ENCODE measurements around the gene CCNH. TPM values are rescaled to one million over a fixed set of nuclear protein-coding genes. Genes with fewer than 3 reads are reported as not detected.

The CCNH gene
- 10 to 100 TPM; 21.1 to 31.1 (median 24.9) TPM for polyA plus RNA-seq (ENCODE audit: insufficient read length in 10 of 10)
- long read RNA-seq, donor 1, partial matches to known transcripts = 0 of 8 reads
- long read RNA-seq, donor 1, other reads (novel, unspliced or antisense) = 0 of 8 reads
- long read RNA-seq, donor 2, partial matches to known transcripts = 0 of 5 reads
- long read RNA-seq, donor 2, other reads (novel, unspliced or antisense) = 0 of 5 reads
- long read RNA-seq, donor 3 = 0 reads
- long read RNA-seq, donor 4, partial matches to known transcripts = 0 of 3 reads
- long read RNA-seq, donor 4, other reads (novel, unspliced or antisense) = 0 of 3 reads
- long read RNA-seq, donor 5, transcript CCNH-201 (9 exons, 1,378 nt) = major isoform, 7 of 15 reads
- long read RNA-seq, donor 5, partial matches to known transcripts = 7 of 15 reads
- long read RNA-seq, donor 5, other reads (novel, unspliced or antisense) = 0 of 15 reads
- long read RNA-seq, donor 6, partial matches to known transcripts = 0 of 3 reads
- long read RNA-seq, donor 6, other reads (novel, unspliced or antisense) = 0 of 3 reads
- long read RNA-seq, donor 7, transcript CCNH-201 (9 exons, 1,378 nt) = major isoform, 5 of 29 reads
- long read RNA-seq, donor 7, partial matches to known transcripts = 21 of 29 reads
- long read RNA-seq, donor 7, other reads (novel, unspliced or antisense) = 0 of 29 reads
- long read RNA-seq, donor 8, partial matches to known transcripts = 12 of 14 reads
- long read RNA-seq, donor 8, other reads (novel, unspliced or antisense) = 0 of 14 reads
- long read RNA-seq, donor 9, partial matches to known transcripts = 0 of 2 reads
- long read RNA-seq, donor 9, other reads (novel, unspliced or antisense) = 0 of 2 reads

- peak; percentile 98 to 99 (median 99) for DNase-seq
These were observed at the start of gene CCNH for GRCh38 chr5:87412630-87413342. CCNH (minus strand) TSS chr5:87412930; CDS start chr5:87412794, 136 bp downstream.

- no peak for DNase-seq
These were observed 45.0 kb upstream of the CCNH start for GRCh38 chr5:87457706-87458105.

DNA sequence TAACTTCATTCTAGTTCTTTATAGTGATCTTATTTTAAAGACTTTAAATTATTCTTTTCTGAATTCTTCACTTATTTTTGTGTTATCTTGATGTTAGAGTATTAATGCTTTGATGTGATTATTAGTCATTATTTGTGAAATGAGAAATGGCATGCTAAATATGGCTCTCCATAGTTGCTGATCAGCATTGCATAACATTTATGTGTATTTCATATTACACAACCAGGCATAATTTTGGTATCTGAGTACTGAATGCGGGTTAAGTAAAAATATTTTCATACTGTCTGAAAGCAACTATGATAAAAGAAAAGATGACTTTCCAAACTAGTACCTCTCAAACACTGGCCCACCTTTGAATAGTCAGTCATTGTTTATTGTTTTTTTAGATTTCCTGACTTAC is 41.1 kb upstream of the CCNH start:
- no peak for DNase-seq

- DNase-seq = no peak
These were observed 40.1 kb upstream of the CCNH start for GRCh38 chr5:87452837-87453236.

DNA sequence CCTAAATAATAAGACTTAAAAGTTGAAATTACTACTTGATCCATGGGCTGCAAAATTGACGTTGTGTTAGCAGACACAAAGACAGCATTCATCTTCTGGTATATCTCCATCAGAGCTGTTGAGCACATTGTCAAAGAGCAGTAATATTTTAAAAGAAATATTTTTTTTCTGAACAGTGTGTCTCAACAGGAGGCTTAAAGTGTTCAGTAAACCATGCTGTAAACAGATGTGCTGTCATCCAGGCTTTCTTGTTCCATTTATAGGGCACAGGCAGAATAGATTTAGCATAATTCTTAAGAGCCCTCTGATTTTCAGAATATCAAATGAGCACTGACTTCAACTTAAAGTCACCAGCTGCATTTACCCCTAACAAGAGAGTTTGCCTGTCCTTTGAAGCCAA is 29.7 kb upstream of the CCNH start:
- no peak for DNase-seq

- no peak for DNase-seq
These were observed 25.5 kb upstream of the CCNH start for GRCh38 chr5:87438231-87438630.

DNA sequence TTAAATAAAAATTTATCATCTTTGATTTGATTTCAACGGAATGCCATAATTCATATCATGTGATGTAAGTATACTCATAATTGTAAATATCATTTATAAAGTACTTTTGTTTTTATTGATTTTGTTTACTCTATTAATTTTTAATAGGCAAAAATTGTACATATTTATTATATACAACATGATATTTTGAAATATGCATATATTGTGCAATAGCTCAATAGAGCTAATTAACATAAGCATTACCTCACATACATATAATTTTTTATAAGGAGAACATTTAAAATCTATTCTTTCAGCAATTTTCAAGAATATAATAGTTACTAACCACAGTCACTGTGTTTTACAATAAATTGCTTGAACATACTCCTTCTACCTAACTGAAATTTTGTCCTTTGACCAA is 25.0 kb upstream of the CCNH start:
- DNase-seq = no peak

DNA sequence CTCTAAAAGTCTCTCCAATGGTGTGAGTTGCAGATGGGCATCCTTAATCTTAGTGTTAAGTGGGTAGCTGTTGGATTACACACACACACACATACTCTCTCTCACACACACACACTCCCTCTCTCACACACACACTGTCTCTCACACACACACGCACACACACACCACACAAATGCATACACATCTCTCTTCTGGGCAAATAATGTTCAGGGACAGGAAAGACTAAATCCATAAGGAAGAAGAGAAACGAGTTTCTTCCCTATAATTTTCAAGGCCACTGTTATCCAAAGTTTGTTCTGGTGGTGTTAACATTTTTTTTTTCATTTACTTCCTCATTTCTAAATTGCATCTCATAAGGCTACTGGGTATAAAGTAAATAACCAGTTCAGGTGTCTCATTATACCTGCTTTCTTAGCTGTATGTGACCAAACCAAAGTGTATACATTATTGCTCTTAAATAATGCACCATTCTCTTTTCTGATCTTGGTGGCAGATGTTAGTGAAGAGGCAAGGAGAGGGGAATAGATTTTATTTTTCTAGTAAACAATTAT is 22.5 kb upstream of the CCNH start:
- no peak for DNase-seq

GRCh38 chr5:87434461-87434860 is 21.7 kb upstream of the CCNH start:
- DNase-seq = no peak

DNA sequence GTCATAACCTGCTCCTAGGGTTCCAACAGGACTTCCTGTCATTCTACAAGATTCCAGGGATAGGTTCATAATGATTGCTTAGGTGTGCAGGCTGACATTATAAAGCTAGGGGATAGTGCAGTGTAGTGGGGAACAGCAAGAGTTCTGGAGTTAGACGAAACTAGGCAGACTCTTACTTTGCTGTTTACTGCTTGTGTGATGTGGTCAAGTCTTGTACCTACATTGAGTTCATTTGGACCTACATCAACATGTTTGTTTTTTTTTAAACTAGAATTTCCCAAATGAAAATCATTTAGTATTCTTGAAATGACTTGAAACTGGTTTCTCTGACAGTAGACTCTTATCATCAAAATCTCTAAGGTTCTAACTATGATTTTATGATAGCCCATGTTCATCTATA is 21.2 kb upstream of the CCNH start:
- no peak for DNase-seq

DNA sequence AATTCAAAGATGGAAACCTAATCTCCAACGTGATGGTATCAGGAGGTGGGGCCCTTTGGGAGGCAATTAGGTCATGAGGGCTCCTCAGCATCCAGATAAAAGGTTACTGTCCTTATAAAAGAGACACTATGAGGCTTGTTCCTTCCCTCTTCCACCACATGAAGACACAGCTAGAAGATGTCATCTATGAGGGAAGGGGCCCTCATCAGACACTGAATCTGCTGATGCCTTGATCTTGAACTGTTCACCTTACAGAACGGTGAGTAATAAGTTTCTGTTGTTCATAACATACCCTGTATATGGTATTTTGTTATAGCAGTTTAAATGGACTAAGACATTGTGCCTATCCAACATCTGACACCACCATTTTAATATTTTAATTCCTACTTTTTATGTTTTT is 19.7 kb upstream of the CCNH start:
- no peak for DNase-seq

DNA sequence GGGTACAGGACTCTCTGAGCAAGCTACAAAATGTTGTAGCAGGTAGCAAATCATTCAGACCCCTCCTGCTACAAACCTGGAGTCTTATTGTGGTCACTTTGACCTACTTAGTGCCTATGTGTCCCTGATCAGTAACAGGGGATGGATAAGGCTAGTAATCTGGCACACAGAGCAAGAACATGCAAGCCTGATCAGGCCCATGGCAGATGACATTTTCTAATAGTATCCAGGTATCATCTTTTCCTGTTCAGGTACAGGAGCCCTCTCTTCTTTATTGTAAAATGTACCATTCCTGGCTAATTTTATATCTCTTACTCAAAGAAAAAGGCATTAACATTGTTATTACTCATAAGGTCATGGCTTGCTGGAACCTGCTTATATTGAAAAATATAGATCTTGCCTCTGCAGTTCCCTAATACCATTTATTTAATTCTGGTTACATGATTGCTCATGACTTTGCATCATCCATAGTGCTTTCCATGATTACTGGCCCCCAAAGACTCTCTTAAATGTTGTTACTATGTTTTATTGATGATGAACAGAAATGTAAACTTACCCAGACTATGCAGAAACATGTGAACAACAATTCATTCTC is 18.2 kb upstream of the CCNH start:
- no peak for DNase-seq

- DNase-seq = no peak
These were observed 11.0 kb upstream of the CCNH start for GRCh38 chr5:87423755-87424154.

DNA sequence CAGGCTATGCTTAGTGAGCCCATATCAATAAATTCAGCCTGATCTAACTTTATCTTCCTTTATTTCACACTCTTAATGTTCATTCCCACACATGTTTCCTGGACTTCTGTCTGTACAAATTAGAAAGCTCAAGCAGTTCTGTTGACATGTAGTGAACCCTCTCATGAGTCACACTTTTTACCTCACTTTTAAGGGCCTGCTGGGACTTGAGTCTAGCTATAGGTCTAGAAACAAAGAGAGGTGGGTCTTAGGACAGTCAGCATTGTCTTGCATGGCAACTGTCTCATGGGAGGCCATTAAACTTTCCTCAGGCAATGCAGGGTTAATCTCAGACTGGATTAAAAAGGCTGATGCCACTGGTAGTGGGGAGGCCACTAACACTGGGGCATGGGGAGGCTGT is 8.6 kb upstream of the CCNH start:
- DNase-seq = no peak

DNA sequence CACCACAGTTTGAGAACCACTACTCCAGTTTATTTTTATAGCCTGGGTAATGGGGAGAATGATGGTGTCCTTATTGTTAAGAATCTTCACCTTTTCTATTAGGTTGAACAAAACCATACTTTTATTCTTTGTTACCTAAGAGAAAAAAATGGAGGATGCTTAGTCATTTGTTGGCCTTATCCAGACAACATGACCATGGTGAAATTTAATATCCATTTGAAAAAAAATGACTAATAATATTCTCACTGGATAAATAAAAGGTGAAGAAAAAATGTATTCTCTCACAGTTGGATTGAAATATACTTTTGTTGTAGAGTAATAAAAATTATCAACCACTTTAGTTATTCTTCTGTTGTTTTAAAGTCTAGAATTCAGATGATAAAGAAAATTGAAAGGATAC is 5.8 kb upstream of the CCNH start:
- DNase-seq = no peak

GRCh38 chr5:87413343-87413645 is 564 bp upstream of the CCNH start:
- DNase-seq = no peak

GRCh38 chr5:87411973-87412629 is 629 bp downstream of the CCNH start:
- DNase-seq = peak; percentile 30 to 83 (median 54)

DNA sequence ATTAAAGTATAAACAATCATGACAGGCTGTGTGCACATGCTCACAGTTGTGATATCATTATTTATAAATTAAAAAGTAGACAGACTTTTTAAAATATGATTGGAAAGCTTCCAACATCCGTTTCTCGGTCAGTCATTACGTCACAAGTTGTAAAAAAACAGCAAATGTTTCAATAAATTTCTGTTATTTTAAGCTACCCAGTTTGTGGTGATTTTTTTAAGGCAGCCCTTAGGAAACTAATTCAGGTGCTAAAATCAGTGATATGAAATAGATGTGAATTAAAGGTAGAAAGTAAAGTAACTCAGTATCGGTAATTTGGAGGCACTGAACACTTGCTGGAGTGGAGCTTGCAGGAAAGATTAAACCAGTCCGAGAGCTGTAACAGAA is 1.2 kb downstream of the CCNH start:
- no peak for DNase-seq

DNA sequence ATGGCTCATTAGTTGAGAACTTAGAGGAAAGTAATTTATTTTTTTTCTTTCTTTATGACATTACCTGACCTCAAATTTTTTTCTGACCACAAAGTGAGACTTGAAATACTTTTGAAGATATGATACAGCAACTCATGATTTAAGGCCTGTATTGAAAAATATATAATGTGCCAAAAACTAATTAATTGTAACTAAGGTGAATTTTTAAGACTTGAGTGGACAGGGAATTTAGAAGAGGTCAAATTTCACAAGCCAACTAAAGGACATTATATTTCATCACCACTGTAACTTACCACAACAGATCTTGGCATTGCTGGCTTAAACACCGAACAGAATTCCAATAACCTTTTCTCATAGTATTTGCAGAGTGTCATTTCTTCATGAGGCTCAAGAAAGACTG is 1.8 kb downstream of the CCNH start:
- DNase-seq = peak in 1 of 3 donors; percentile 11

DNA sequence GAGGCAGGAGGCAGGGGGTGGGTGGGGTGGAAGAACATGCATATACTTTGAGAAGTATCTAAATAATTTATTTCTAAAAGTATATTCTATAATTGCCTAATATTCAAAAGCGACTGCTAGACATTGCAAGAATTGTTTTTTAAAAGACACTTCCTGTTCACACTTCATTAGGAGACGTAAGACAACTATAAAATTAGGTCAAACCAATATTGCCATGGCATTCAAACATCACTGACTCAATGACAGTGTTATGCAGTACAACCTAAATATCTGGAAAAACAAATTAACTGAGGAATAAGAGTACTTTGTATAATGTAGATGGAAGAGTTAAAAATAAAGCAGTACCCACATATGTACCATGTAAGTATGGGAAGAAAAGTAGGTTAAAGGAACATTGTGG is 4.5 kb downstream of the CCNH start:
- no peak for DNase-seq

- no peak for DNase-seq
These were observed 7.1 kb downstream of the CCNH start for GRCh38 chr5:87405472-87406155.
